Adrenal gland (tissue), 12 donors: Measurements from ENCODE around the gene ABCC4. TPM values are rescaled to one million over a fixed set of nuclear protein-coding genes. Genes with fewer than 3 reads are reported as not detected.
"Not testable (repeated sequence)": the region's sequence is repeated elsewhere in the genome, so short reads cannot be mapped to it uniquely, and the experiment has no call there.

ENCODE experiments used
- DNase-seq, 7 donors: peaks; one replicate each; pipeline ENCODE4 v3.0.0-alpha.2; 2019 to 2020
- H3K27ac ChIP-seq, 5 donors: fragments of 200-600 bp; sonication (generic) in 4 of 5; 1 replicate in 3 of 5; 2 replicates in 2 of 5; pipeline versions ENCODE4 v1.5.1 to v1.8.0; 2016 to 2020; ENCODE audit warnings: mild to moderate bottlenecking in 1 of 5
- H3K27me3 ChIP-seq: fragments of 200-600 bp; 2 replicates; pipeline ENCODE4 v1.8.0; 2021
- H3K36me3 ChIP-seq, 2 donors: fragments of 200-600 bp; replicated peaks in 1 of 2; 1 replicate in 1 of 2; 2 replicates in 1 of 2; pipeline versions ENCODE4 v1.5.1 to v1.8.0; 2018 to 2022
- H3K4me1 ChIP-seq, 2 donors: fragments of 200-600 bp; replicated peaks in 1 of 2; 1 replicate in 1 of 2; 2 replicates in 1 of 2; pipeline versions ENCODE4 v1.5.1 to v1.8.0; 2018 to 2021
- H3K4me3 ChIP-seq, 4 donors: fragments of 200-600 bp; sonication (generic) in 3 of 4; one replicate each; pipeline ENCODE4 v1.5.1; 2016 to 2018
- H3K9me3 ChIP-seq, 3 donors: fragments of 200-600 bp; sonication (generic) in 1 of 3; replicated peaks in 1 of 3; 1 replicate in 2 of 3; 2 replicates in 1 of 3; pipeline versions ENCODE4 v1.5.1 to v1.8.0; 2016 to 2021
- CTCF ChIP-seq, 6 experiments: fragments of 450-650 bp in 4 of 6; fragments of 200-600 bp in 2 of 6; sonication (generic) in 1 of 6; IDR thresholded peaks; 1 replicate in 5 of 6; 2 replicates in 1 of 6; pipeline versions ENCODE4 v1.5.1 to v1.8.0; 2016 to 2021; ENCODE audit warnings: antibody characterized with exemption in 6 of 6, mild to moderate bottlenecking in 2 of 6, moderate library complexity in 1 of 6
- POLR2A ChIP-seq, 2 donors: fragments of 450-650 bp; IDR thresholded peaks; one replicate each; pipeline ENCODE4 v1.6.1; 2017; ENCODE audit warnings: antibody characterized with exemption in 2 of 2, mild to moderate bottlenecking in 2 of 2, moderate library complexity in 1 of 2
- WGBS, 4 donors: extraction: QIAGEN DNeasy Blood & Tissue Kit in 2 of 4; methylation state at CpG; one replicate each; pipeline versions ENCODE4 v1.1.5 to v1.1.7; 2013 to 2017; 5-methylcytosine and 5-hydroxymethylcytosine counted together
- intact Hi-C, 2 donors: fragments of 100-400 bp; cut with DNase I; formaldehyde crosslinking; loops; one replicate each; pipeline versions ENCODE4 v1.14.1 to v1.15.0; 2022 to 2023
- polyA plus RNA-seq, 3 donors: library from polyadenylated mRNA; stranded (reverse); fragments of 200-250 nt in 2 of 3; fragments of 350-450 nt in 1 of 3; fragmentation: Illumina TruSeq in 1 of 3; extraction: RNeasy Lipid Tissue Mini Kit (QIAGEN cat#74804) in 1 of 3; gene quantifications; one replicate each; pipeline ENCODE4 v1.2.3, GENCODE V29; 2013 to 2014
- total RNA-seq, 9 donors: library from RNA; depleted of rRNA in 4 of 9; stranded (reverse); fragments of >200 nt in 4 of 9; fragments of 120-200 nt in 1 of 9; fragmentation: NEBNext Ultra II Directional in 1 of 9; extraction: Animal tissue kit (Norgen Biotek cat#: 25700) in 1 of 9; gene quantifications; one replicate each; pipeline versions ENCODE4 v1.1.0 to v1.2.4, GENCODE V29; 2013 to 2023
- donor health status: healthy with polysubstance abuse.
- donor health status: Bipolar disorder and iron deficiency.
- donor health status: DM: yes; HTN: yes; CAD: no.
- donor health status: DM: no; HTN: no; CAD: no.
- donor health status: DM: no; HTN: no; CAD: no.
- donor health status: DM: yes; HTN: yes; CAD: no.

ABCC4 gene
- total and polyA plus RNA-seq, 12 donors = 0.56 to 6.6 (median 3.4) TPM

DNA sequence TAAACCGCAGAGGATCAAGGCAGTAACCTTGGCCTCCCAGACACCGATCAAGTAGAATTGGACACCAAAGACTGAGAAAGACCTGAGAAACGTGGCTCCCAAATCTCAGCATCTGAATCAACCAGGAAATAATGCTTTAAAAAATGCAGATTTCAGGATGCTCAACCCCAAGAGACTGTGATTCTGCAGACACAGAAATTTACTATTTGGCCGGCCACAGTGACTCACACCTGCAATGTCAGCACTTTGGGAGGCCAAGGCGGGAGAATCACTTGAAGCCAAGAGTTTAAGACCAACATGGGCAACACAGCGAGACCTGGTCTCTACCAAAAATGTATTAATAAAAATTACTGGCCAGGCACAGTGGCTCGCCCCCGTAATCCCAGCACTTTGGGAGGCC is 6.2 kb downstream of the ABCC4 start:
- WGBS, 4 donors = 88 to 91% (median 89%) methylated on average over 8 of the region's 8 CpGs
- DNase-seq = no peak

DNA sequence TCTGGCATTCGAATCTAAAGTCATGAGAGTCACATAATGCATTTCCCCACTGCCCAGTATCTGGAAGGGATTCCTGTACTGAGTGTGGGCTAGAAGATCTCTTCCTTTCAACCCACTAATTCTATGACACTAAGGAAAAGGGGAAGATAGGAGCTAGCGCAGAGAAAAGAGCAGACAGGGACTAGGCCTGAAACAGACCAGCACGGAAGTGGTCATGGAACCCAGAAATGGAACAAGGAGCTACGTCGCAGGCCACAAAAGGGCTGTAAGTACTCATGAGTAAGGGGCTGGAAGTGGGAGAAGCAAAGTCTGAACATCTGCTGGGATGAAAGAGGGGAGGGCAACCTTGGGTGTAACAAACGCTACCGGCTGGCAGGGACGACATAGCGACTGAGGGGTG is 8.6 kb downstream of the ABCC4 start:
- WGBS, 4 donors = 89 to 97% (median 94%) methylated on average over 9 of the region's 9 CpGs
- intact Hi-C loops = loop anchor here (5.0 to 10.0 kb wide), 2 partner anchors 90 to 182 kb away; no protein-coding TSS in a partner anchor
- TF ChIP-seq POLR2A (IDR thresholded peaks at IDR 0.05) (no peak), CTCF (IDR thresholded peaks at IDR 0.05) (no peak)
- no peaks in the 10 kb centered on the region for H3K9me3 ChIP-seq
- no peaks in the 10 kb centered on the region for H3K27me3 ChIP-seq
- no peaks in the 10 kb centered on the region for H3K36me3 ChIP-seq
- no peak for DNase-seq
- no peak overlapping the region for H3K4me3 ChIP-seq
- H3K27ac ChIP-seq = no peak overlapping the region
- H3K4me1 ChIP-seq = no peaks in the 10 kb centered on the region

More for the DNA sequence above, 6.2 kb downstream of the ABCC4 start:
- H3K27ac ChIP-seq = no peak overlapping the region
- H3K36me3 ChIP-seq = no peaks in the 10 kb centered on the region
- no peaks in the 10 kb centered on the region for H3K9me3 ChIP-seq
- H3K27me3 ChIP-seq = no peaks in the 10 kb centered on the region
- TF ChIP-seq CTCF (IDR thresholded peaks at IDR 0.05) (no peak), POLR2A (IDR thresholded peaks at IDR 0.05) (no peak)
- no peak overlapping the region for H3K4me3 ChIP-seq
- no peaks in the 10 kb centered on the region for H3K4me1 ChIP-seq
- intact Hi-C loops = loop anchor here in 1 of 2 donors (10.0 kb wide), 1 partner anchor 180 kb away; no protein-coding TSS in a partner anchor

- intact Hi-C loops = loop anchor here (5.0 to 10.0 kb wide), 2 partner anchors 92 to 185 kb away; no protein-coding TSS in a partner anchor
Observed at GRCh38 chr13:95289901-95290300, 11.3 kb downstream of the ABCC4 start.

GRCh38 chr13:95289020-95289444 is 12.2 kb downstream of the ABCC4 start:
- H3K27ac ChIP-seq = no peak overlapping the region
- TF ChIP-seq CTCF (IDR thresholded peaks at IDR 0.05) (no peak), POLR2A (IDR thresholded peaks at IDR 0.05) (no peak)
- no peaks in the 10 kb centered on the region for H3K36me3 ChIP-seq
- H3K4me1 ChIP-seq = no peaks in the 10 kb centered on the region
- no peak overlapping the region for H3K4me3 ChIP-seq
- no peak for DNase-seq
- H3K27me3 ChIP-seq = no peaks in the 10 kb centered on the region
- no peaks in the 10 kb centered on the region for H3K9me3 ChIP-seq
- WGBS, 4 donors = 66 to 83% (median 69%) methylated on average over 4 of the region's 4 CpGs
- intact Hi-C loops = no loop called here

More at GRCh38 chr13:95289901-95290300, 11.3 kb downstream of the ABCC4 start:
- H3K27me3 ChIP-seq, H3K36me3 ChIP-seq, H3K4me3 ChIP-seq, H3K4me1 ChIP-seq, DNase-seq, H3K9me3 ChIP-seq, H3K27ac ChIP-seq: not testable (repeated sequence)
- WGBS, 4 donors = 80 to 97% (median 92%) methylated on average over 4 of the region's 4 CpGs

GRCh38 chr13:95284436-95284835 is 16.8 kb downstream of the ABCC4 start:
- intact Hi-C loops = no loop called here
- WGBS, 4 donors = 85 to 94% (median 87%) methylated on average over 3 to 4 of the region's 4 CpGs

More at GRCh38 chr13:95284436-95284835, 16.8 kb downstream of the ABCC4 start:
- H3K4me3 ChIP-seq = no peak overlapping the region
- DNase-seq = no peak
- H3K27ac ChIP-seq = no peak overlapping the region
- H3K27me3 ChIP-seq = no peaks in the 10 kb centered on the region
- H3K9me3 ChIP-seq = no peaks in the 10 kb centered on the region
- peaks cover 0 to 6% of the 10 kb centered on the region in 2 donors for H3K4me1 ChIP-seq
- TF ChIP-seq POLR2A (IDR thresholded peaks at IDR 0.05) = no peak
- TF ChIP-seq CTCF (IDR thresholded peaks at IDR 0.05) = no peak
- no peaks in the 10 kb centered on the region for H3K36me3 ChIP-seq
